Suppressor macrophage treated with lipopolysaccharide for 4 hours (primary cell): ENCODE measurements around the gene PKP2.

Source experiments
- DNase-seq: peaks from one replicate; pipeline ENCODE4 v3.0.0-alpha.2; 2020

Gene PKP2

GRCh38 chr12:32860192-32860591 lies 36.4 kb downstream of the PKP2 start:
- DNase-seq: no peak

GRCh38 chr12:32859389-32859788 lies 37.2 kb downstream of the PKP2 start:
- no peak for DNase-seq

- no peak for DNase-seq
Observed at GRCh38 chr12:32854716-32855115, 41.9 kb downstream of the PKP2 start.

GRCh38 chr12:32854097-32854496 lies 42.5 kb downstream of the PKP2 start:
- DNase-seq: no peak

GRCh38 chr12:32847287-32847686 lies 49.3 kb downstream of the PKP2 start:
- DNase-seq: peak; percentile 7

- no peak for DNase-seq
Observed at GRCh38 chr12:32846053-32846452, 50.5 kb downstream of the PKP2 start.

- no peak for DNase-seq
Observed at GRCh38 chr12:32843528-32844095, 53.0 kb downstream of the PKP2 start.

GRCh38 chr12:32841061-32841460 lies 55.5 kb downstream of the PKP2 start:
- no peak for DNase-seq

GRCh38 chr12:32839828-32840227 lies 56.7 kb downstream of the PKP2 start:
- DNase-seq: no peak

GRCh38 chr12:32837974-32838373 lies 58.6 kb downstream of the PKP2 start:
- no peak for DNase-seq

- no peak for DNase-seq
Observed at GRCh38 chr12:32836710-32837109, 59.9 kb downstream of the PKP2 start.

GRCh38 chr12:32834122-32834521 lies 62.5 kb downstream of the PKP2 start:
- DNase-seq: no peak

GRCh38 chr12:32828552-32828951 lies 68.0 kb downstream of the PKP2 start:
- no peak for DNase-seq

- no peak for DNase-seq
Observed at GRCh38 chr12:32828120-32828519, 68.5 kb downstream of the PKP2 start.

GRCh38 chr12:32826807-32827412 lies 69.7 kb downstream of the PKP2 start:
- DNase-seq: no peak

- no peak for DNase-seq
Observed at GRCh38 chr12:32824596-32824995, 72.0 kb downstream of the PKP2 start.

GRCh38 chr12:32822344-32822743 lies 74.2 kb downstream of the PKP2 start:
- DNase-seq: no peak

GRCh38 chr12:32821710-32822109 lies 74.9 kb downstream of the PKP2 start:
- DNase-seq: no peak

GRCh38 chr12:32821293-32821692 lies 75.3 kb downstream of the PKP2 start:
- no peak for DNase-seq

- no peak for DNase-seq
Observed at GRCh38 chr12:32820376-32820931, 76.1 kb downstream of the PKP2 start.

- DNase-seq: no peak
Observed at GRCh38 chr12:32819424-32819823, 77.2 kb downstream of the PKP2 start.

- no peak for DNase-seq
Observed at GRCh38 chr12:32811686-32812392, 84.7 kb downstream of the PKP2 start.

GRCh38 chr12:32809846-32810245 lies 86.7 kb downstream of the PKP2 start:
- no peak for DNase-seq

- DNase-seq: no peak
Observed at GRCh38 chr12:32809196-32809595, 87.4 kb downstream of the PKP2 start.
